Erythroblast (primary cell): Measurements from ENCODE around the gene PSMF1.

Experiments used
- GATA1 ChIP-seq: IDR thresholded peaks from 2 replicates; pipeline ENCODE4 v1.6.1; 2011; ENCODE audit warnings: low read depth, mild to moderate bottlenecking, control low read depth, low read length, moderate library complexity
- POLR2A ChIP-seq: IDR thresholded peaks from 2 replicates; pipeline ENCODE4 v1.6.1; 2011; ENCODE audit warnings: mild to moderate bottlenecking, low read length

DNA sequence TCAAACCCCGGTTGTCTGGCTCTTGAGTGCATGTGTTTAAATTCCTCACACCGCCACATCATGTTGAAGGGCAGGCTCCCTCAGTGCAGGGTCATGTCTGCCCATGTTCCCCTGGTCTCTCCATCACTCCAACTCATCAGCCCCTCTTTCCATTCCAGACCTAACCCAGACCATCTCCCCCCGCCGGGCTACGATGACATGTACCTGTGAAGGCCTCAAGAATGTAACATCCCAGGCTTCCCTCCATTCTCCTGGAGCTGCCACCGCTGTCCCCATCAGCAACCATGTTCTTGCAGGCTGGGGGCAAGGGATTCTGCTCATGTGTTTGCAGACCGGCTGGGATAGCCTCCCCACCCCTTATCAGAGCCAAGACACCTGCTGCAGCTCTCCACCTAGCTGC lies 46.5 kb downstream of the PSMF1 start:
- TF ChIP-seq POLR2A (no peak), GATA1 (no peak)
